ENCODE data around the gene ACAN.

ACAN gene

GRCh38 chr15:88841236-88841635, 38.0 kb downstream of the ACAN start:
- H3K36me3 Mint-ChIP-seq, result no peaks in the 10 kb centered on the region
- no peaks in the 10 kb centered on the region for H3K9me3 Mint-ChIP-seq
- H3K4me3 Mint-ChIP-seq, result no peak overlapping the region
- peaks cover 4% of the 10 kb centered on the region for H3K27me3 Mint-ChIP-seq
- no peak overlapping the region for H3K27ac Mint-ChIP-seq
- H3K4me1 Mint-ChIP-seq, result no peaks in the 10 kb centered on the region
- DNase-seq (ENCODE audit: low spot score in 2 of 2), result no peak
- no peak for ATAC-seq (ENCODE audit: low read depth)

GRCh38 chr15:88842156-88842555, 38.9 kb downstream of the ACAN start:
- no peak for ATAC-seq (ENCODE audit: low read depth)
- no peak overlapping the region for H3K4me3 Mint-ChIP-seq

GRCh38 chr15:88843334-88843733, 40.1 kb downstream of the ACAN start:
- Mint-ChIP-seq H3K27ac (no peak overlapping the region), H3K36me3 (no peaks in the 10 kb centered on the region), H3K9me3 (no peaks in the 10 kb centered on the region), H3K4me3 (no peak overlapping the region), H3K4me1 (no peaks in the 10 kb centered on the region), H3K27me3 (peaks cover 6% of the 10 kb centered on the region)
- ATAC-seq (ENCODE audit: low read depth) (no peak), DNase-seq (ENCODE audit: low spot score in 2 of 2) (no peak)

More at GRCh38 chr15:88842156-88842555, 38.9 kb downstream of the ACAN start:
- Mint-ChIP-seq H3K27ac (no peak overlapping the region), H3K4me1 (no peaks in the 10 kb centered on the region), H3K27me3 (peaks cover 4% of the 10 kb centered on the region), H3K36me3 (no peaks in the 10 kb centered on the region), H3K9me3 (no peaks in the 10 kb centered on the region)
- no peak for DNase-seq (ENCODE audit: low spot score in 2 of 2)

- H3K4me3 Mint-ChIP-seq, result no peak overlapping the region
- ATAC-seq (ENCODE audit: low read depth) (no peak), DNase-seq (ENCODE audit: low spot score in 2 of 2) (no peak)
- no peaks in the 10 kb centered on the region for H3K9me3 Mint-ChIP-seq
- no peak overlapping the region for H3K27ac Mint-ChIP-seq
- no peaks in the 10 kb centered on the region for H3K36me3 Mint-ChIP-seq
- peaks cover 9% of the 10 kb centered on the region for H3K27me3 Mint-ChIP-seq
- H3K4me1 Mint-ChIP-seq, result no peaks in the 10 kb centered on the region
These were observed 41.6 kb downstream of the ACAN start for GRCh38 chr15:88844749-88845386.

GRCh38 chr15:88845616-88846015, 42.4 kb downstream of the ACAN start:
- Mint-ChIP-seq H3K4me3 (no peak overlapping the region), H3K36me3 (no peaks in the 10 kb centered on the region), H3K27ac (no peak overlapping the region), H3K9me3 (no peaks in the 10 kb centered on the region), H3K4me1 (no peaks in the 10 kb centered on the region), H3K27me3 (peaks cover 9% of the 10 kb centered on the region)
- DNase-seq (ENCODE audit: low spot score in 2 of 2), result no peak
- no peak for ATAC-seq (ENCODE audit: low read depth)

- DNase-seq (ENCODE audit: low spot score in 2 of 2) (no peak), ATAC-seq (ENCODE audit: low read depth) (no peak)
- no peaks in the 10 kb centered on the region for H3K36me3 Mint-ChIP-seq
- peaks cover under 1% of the 10 kb centered on the region for H3K9me3 Mint-ChIP-seq
- no peak overlapping the region for H3K4me3 Mint-ChIP-seq
- no peak overlapping the region for H3K27ac Mint-ChIP-seq
- peaks cover 13% of the 10 kb centered on the region for H3K27me3 Mint-ChIP-seq
- no peaks in the 10 kb centered on the region for H3K4me1 Mint-ChIP-seq
These were observed 43.9 kb downstream of the ACAN start for GRCh38 chr15:88847144-88847543.

- H3K4me3 Mint-ChIP-seq, result no peak overlapping the region
- H3K9me3 Mint-ChIP-seq, result peaks cover 3% of the 10 kb centered on the region
- no peak overlapping the region for H3K27ac Mint-ChIP-seq
- no peaks in the 10 kb centered on the region for H3K4me1 Mint-ChIP-seq
- DNase-seq (ENCODE audit: low spot score in 2 of 2) (no peak), ATAC-seq (ENCODE audit: low read depth) (no peak)
- H3K36me3 Mint-ChIP-seq, result no peaks in the 10 kb centered on the region
- peaks cover 14% of the 10 kb centered on the region for H3K27me3 Mint-ChIP-seq
These were observed 45.0 kb downstream of the ACAN start for GRCh38 chr15:88848203-88848602.

GRCh38 chr15:88849376-88850072, 46.3 kb downstream of the ACAN start:
- peaks cover 3% of the 10 kb centered on the region for H3K36me3 Mint-ChIP-seq
- peaks cover 4% of the 10 kb centered on the region for H3K9me3 Mint-ChIP-seq
- H3K27me3 Mint-ChIP-seq, result peaks cover 14% of the 10 kb centered on the region
- DNase-seq (ENCODE audit: low spot score in 2 of 2), result no peak
- no peak overlapping the region for H3K4me3 Mint-ChIP-seq
- ATAC-seq (ENCODE audit: low read depth), result no peak
- H3K27ac Mint-ChIP-seq, result no peak overlapping the region
- H3K4me1 Mint-ChIP-seq, result no peaks in the 10 kb centered on the region

- no peak for DNase-seq (ENCODE audit: low spot score in 2 of 2)
- Mint-ChIP-seq H3K4me1 (no peaks in the 10 kb centered on the region), H3K4me3 (no peak overlapping the region), H3K27me3 (peaks cover 14% of the 10 kb centered on the region), H3K27ac (no peak overlapping the region), H3K9me3 (peaks cover 7% of the 10 kb centered on the region), H3K36me3 (peaks cover 6% of the 10 kb centered on the region)
- ATAC-seq (ENCODE audit: low read depth), result no peak
These were observed 49.2 kb downstream of the ACAN start for GRCh38 chr15:88852476-88852875.

GRCh38 chr15:88858934-88859333, 55.7 kb downstream of the ACAN start:
- DNase-seq (ENCODE audit: low spot score in 2 of 2) (no peak), ATAC-seq (ENCODE audit: low read depth) (no peak)
- peaks cover 4% of the 10 kb centered on the region for H3K36me3 Mint-ChIP-seq
- no peak overlapping the region for H3K27ac Mint-ChIP-seq
- no peaks in the 10 kb centered on the region for H3K4me1 Mint-ChIP-seq
- no peak overlapping the region for H3K4me3 Mint-ChIP-seq
- peaks cover 4% of the 10 kb centered on the region for H3K9me3 Mint-ChIP-seq
- H3K27me3 Mint-ChIP-seq, result peaks cover 7% of the 10 kb centered on the region

GRCh38 chr15:88859550-88859949, 56.3 kb downstream of the ACAN start:
- Mint-ChIP-seq H3K9me3 (peaks cover 3% of the 10 kb centered on the region), H3K4me3 (no peak overlapping the region), H3K4me1 (no peaks in the 10 kb centered on the region), H3K27me3 (peaks cover 7% of the 10 kb centered on the region), H3K27ac (no peak overlapping the region), H3K36me3 (peaks cover 3% of the 10 kb centered on the region)
- no peak for ATAC-seq (ENCODE audit: low read depth)
- no peak for DNase-seq (ENCODE audit: low spot score in 2 of 2)

GRCh38 chr15:88860212-88860611, 57.0 kb downstream of the ACAN start:
- H3K4me3 Mint-ChIP-seq, result no peak overlapping the region
- peaks cover 7% of the 10 kb centered on the region for H3K27me3 Mint-ChIP-seq
- H3K9me3 Mint-ChIP-seq, result no peaks in the 10 kb centered on the region
- no peak for ATAC-seq (ENCODE audit: low read depth)
- no peak for DNase-seq (ENCODE audit: low spot score in 2 of 2)
- H3K27ac Mint-ChIP-seq, result no peak overlapping the region
- H3K4me1 Mint-ChIP-seq, result no peaks in the 10 kb centered on the region
- H3K36me3 Mint-ChIP-seq, result no peaks in the 10 kb centered on the region

- Mint-ChIP-seq H3K4me3 (no peak overlapping the region), H3K27ac (no peak overlapping the region), H3K36me3 (no peaks in the 10 kb centered on the region), H3K9me3 (no peaks in the 10 kb centered on the region), H3K27me3 (peaks cover 9% of the 10 kb centered on the region), H3K4me1 (no peaks in the 10 kb centered on the region)
- no peak for DNase-seq (ENCODE audit: low spot score in 2 of 2)
- ATAC-seq (ENCODE audit: low read depth), result no peak
These were observed 60.2 kb downstream of the ACAN start for GRCh38 chr15:88863412-88863811.

GRCh38 chr15:88864861-88865497, 61.7 kb downstream of the ACAN start:
- Mint-ChIP-seq H3K4me3 (no peak overlapping the region), H3K4me1 (no peaks in the 10 kb centered on the region), H3K27me3 (peaks cover 7% of the 10 kb centered on the region), H3K27ac (no peak overlapping the region), H3K36me3 (no peaks in the 10 kb centered on the region), H3K9me3 (no peaks in the 10 kb centered on the region)
- no peak for DNase-seq (ENCODE audit: low spot score in 2 of 2)
- ATAC-seq (ENCODE audit: low read depth), result no peak

Measured in memory B cell (primary cell).